Osteoblast (primary cell): ENCODE measurements around the gene GRIN3B. TPM values are rescaled to one million over a fixed set of nuclear protein-coding genes. Genes with fewer than 3 reads are reported as not detected.

Experiments
- DNase-seq: peaks from one replicate; pipeline ENCODE4 v3.0.0; 2011; ENCODE audit warnings: low spot score, mixed read lengths; ENCODE audit not compliant: insufficient read length; ENCODE audit errors: missing footprints
- H2AFZ ChIP-seq: 2 replicates; pipeline ENCODE4 v1.6.0; 2011; ENCODE audit warnings: mild to moderate bottlenecking, low read length
- H3K27ac ChIP-seq: 2 replicates; pipeline ENCODE4 v1.5.1; 2011; ENCODE audit warnings: mild to moderate bottlenecking, low read depth, low read length, moderate library complexity
- H3K27me3 ChIP-seq: 2 replicates; pipeline ENCODE4 v1.6.0; 2012; ENCODE audit warnings: mild to moderate bottlenecking, control low read depth, inconsistent platforms, low read length, moderate library complexity; ENCODE audit not compliant: insufficient read depth
- H3K36me3 ChIP-seq: 2 replicates; pipeline ENCODE4 v1.5.1; 2011; ENCODE audit warnings: mild to moderate bottlenecking, low read length, control low read depth, moderate library complexity; ENCODE audit not compliant: insufficient read depth
- H3K4me1 ChIP-seq: 2 replicates; pipeline ENCODE4 v1.5.1; 2011; ENCODE audit warnings: mild to moderate bottlenecking, low read length, control low read depth, moderate library complexity; ENCODE audit not compliant: insufficient read depth
- H3K4me2 ChIP-seq: 2 replicates; pipeline ENCODE4 v1.6.0; 2011; ENCODE audit warnings: mild to moderate bottlenecking, low read length; ENCODE audit not compliant: insufficient read depth
- H3K4me3 ChIP-seq: fragments of 200-600 bp; sonication (generic); 3 replicates; pipeline ENCODE4 v1.5.1; 2012; ENCODE audit warnings: mild to moderate bottlenecking, low read length, inconsistent platforms; ENCODE audit not compliant: insufficient read depth
- H3K79me2 ChIP-seq: 2 replicates; pipeline ENCODE4 v1.6.0; 2012; ENCODE audit warnings: mild to moderate bottlenecking, low read length, control low read depth, inconsistent platforms; ENCODE audit not compliant: insufficient read depth
- H3K9me3 ChIP-seq: 2 replicates; pipeline ENCODE4 v1.5.1; 2011; ENCODE audit warnings: low read depth, low read length, control low read depth
- H4K20me1 ChIP-seq: 2 replicates; pipeline ENCODE4 v1.6.0; 2012; ENCODE audit warnings: mild to moderate bottlenecking, low read length, control low read depth; ENCODE audit not compliant: insufficient read depth
- total RNA-seq: library from RNA; depleted of rRNA; stranded (reverse); fragments of >200 nt; gene quantifications from 2 replicates; pipeline ENCODE4 v1.2.3, GENCODE V29; 2012
- TF ChIP-seq, protein P1 (sequence below): IDR thresholded peaks from 2 replicates; pipeline ENCODE4 v1.5.1; 2011; ENCODE audit warnings: mild to moderate bottlenecking, low read depth, low read length, moderate library complexity; ENCODE audit errors: extremely low read depth

Gene GRIN3B
- total RNA-seq, 1 donor = not detected

DNA sequence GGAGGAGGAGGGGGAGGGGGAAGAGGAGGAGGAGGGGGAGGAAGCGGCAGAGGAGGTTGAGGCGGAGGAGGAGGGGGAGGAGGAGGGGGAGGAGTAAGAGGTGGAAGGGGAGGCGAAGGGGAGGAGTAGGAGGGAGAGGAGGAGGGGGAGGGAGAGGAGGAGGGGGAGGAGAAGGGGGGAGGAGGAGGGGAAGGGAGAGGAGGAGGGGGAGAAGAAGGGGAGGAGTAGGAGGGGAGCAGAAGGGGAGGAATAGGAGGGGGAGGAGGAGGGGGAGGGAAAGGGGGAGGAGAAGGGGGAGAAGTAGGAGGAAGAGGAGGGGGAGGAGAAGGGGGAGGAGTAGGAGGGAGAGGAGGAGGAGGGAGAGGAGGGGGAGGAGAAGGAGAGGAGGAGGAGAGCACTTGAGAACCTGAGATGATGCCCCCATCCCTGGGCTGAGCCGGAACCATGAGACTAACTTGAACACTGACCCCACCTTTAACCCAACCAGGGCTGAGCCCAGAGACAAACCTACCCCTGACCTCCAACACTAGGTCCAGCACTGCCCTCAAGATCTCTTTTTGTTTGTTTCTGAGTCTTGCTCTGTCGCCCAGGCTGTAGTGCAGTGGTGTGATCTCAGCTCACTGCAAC is 52.2 kb downstream of the GRIN3B start:
- no peak for DNase-seq
- no peak overlapping the region for H3K4me2 ChIP-seq
- no peaks in the 10 kb centered on the region for H3K4me1 ChIP-seq
- H3K27me3 ChIP-seq = no peaks in the 10 kb centered on the region
- TF ChIP-seq, protein P1, sequence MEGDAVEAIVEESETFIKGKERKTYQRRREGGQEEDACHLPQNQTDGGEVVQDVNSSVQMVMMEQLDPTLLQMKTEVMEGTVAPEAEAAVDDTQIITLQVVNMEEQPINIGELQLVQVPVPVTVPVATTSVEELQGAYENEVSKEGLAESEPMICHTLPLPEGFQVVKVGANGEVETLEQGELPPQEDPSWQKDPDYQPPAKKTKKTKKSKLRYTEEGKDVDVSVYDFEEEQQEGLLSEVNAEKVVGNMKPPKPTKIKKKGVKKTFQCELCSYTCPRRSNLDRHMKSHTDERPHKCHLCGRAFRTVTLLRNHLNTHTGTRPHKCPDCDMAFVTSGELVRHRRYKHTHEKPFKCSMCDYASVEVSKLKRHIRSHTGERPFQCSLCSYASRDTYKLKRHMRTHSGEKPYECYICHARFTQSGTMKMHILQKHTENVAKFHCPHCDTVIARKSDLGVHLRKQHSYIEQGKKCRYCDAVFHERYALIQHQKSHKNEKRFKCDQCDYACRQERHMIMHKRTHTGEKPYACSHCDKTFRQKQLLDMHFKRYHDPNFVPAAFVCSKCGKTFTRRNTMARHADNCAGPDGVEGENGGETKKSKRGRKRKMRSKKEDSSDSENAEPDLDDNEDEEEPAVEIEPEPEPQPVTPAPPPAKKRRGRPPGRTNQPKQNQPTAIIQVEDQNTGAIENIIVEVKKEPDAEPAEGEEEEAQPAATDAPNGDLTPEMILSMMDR = no peak
- no peaks in the 10 kb centered on the region for H3K36me3 ChIP-seq
- no peak overlapping the region for H3K27ac ChIP-seq
- H3K9me3 ChIP-seq = peaks cover 13% of the 10 kb centered on the region
- H2AFZ ChIP-seq = no peak overlapping the region
- H4K20me1 ChIP-seq = no peaks in the 10 kb centered on the region
- no peaks in the 10 kb centered on the region for H3K79me2 ChIP-seq
- H3K4me3 ChIP-seq = no peak overlapping the region

DNA sequence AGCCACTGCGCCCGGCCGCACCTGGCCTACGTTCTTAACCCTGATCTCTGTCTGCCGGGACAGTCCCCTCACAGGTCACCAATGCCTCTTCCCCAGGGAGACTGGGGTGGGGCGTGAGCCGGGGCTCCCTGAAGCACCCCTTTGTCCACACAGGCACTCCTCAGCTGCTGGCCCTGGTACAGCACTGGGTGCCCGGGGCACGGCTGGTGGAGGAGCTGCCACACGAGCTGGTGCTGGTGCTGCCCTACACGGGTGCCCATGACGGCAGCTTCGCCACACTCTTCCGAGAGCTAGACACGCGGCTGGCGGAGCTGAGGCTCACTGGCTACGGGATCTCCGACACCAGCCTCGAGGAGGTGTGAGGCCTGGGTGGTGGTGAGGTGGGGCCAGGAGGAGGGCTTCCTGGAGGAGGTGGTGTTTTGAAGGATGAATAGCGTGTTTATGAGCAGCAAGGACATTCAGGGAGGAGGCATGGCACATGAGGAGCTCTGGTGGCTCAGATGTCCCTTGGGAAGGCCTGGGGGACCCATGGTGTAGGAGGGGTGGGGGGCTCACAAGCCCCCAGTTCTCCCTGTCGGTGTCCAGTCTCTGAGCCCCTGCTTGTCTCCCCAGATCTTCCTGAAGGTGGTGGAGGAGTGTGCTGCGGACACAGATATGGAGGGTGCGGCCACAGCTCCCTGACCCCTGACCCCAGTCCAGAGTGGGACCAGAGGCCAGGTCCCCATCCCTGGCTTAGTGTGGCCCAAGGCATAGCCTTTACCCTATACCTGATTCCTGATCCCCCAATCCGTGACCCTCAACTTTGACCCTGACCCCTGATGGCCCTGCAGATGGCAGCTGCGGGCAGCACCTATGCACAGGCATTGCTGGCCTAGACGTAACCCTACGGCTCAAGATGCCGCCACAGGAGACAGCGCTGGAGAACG is 53.2 kb downstream of the GRIN3B start:
- Histone ChIP-seq H3K4me1 (no peaks in the 10 kb centered on the region), H3K79me2 (no peaks in the 10 kb centered on the region), H3K4me2 (no peak overlapping the region), H4K20me1 (no peaks in the 10 kb centered on the region), H3K9me3 (peaks cover 21% of the 10 kb centered on the region), H3K27me3 (no peaks in the 10 kb centered on the region), H3K4me3 (no peak overlapping the region), H3K27ac (no peak overlapping the region), H3K36me3 (no peaks in the 10 kb centered on the region), H2AFZ (no peak overlapping the region)
- no peak for DNase-seq
- TF ChIP-seq, protein P1 = no peak

DNA sequence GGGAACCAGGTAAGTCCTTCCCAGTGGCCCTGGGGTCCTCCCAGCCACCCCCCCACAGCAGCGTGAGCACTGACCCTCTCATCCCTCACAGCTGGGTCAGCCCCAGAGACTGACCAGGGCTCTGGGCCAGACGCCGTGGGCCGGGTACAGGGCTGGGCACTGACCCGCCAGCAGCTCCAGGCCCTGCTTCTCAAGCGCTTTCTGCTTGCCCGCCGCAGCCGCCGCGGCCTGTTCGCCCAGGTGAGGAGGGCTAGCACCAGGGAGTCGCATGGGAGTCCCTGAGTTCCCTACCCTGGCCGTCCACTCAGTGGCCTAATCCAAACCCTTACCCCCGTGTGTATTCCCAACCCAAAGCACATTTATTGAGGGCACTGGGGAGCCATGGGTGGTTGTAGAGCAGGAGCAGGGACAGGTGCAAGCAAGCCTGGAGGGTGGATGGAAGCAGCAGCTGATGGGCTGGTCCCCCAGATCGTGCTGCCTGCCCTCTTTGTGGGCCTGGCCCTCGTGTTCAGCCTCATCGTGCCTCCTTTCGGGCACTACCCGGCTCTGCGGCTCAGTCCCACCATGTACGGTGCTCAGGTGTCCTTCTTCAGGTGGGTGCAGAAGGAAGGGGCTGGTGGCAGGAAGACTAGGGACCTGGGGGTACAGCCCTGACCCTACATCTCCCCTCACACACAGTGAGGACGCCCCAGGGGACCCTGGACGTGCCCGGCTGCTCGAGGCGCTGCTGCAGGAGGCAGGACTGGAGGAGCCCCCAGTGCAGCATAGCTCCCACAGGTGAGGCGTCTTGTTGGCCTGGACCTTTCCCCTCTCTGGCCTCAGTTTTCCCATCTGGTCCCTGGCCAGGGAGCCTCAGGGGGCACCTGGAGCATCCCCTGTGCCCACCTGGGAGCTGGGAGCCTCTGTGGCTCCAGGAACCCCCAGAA is 54.1 kb downstream of the GRIN3B start:
- no peaks in the 10 kb centered on the region for H3K27me3 ChIP-seq
- H3K27ac ChIP-seq = no peak overlapping the region
- H3K36me3 ChIP-seq = no peaks in the 10 kb centered on the region
- H2AFZ ChIP-seq = no peak overlapping the region
- H3K4me3 ChIP-seq = no peak overlapping the region
- TF ChIP-seq, protein P1 = no peak
- H3K4me2 ChIP-seq = no peak overlapping the region
- no peaks in the 10 kb centered on the region for H3K79me2 ChIP-seq
- no peaks in the 10 kb centered on the region for H3K4me1 ChIP-seq
- no peak for DNase-seq
- no peaks in the 10 kb centered on the region for H4K20me1 ChIP-seq
- peaks cover 26% of the 10 kb centered on the region for H3K9me3 ChIP-seq
